Erythroblast (primary cell): ENCODE measurements around the gene CAMSAP3.

Source experiments
- GATA1 ChIP-seq: IDR thresholded peaks from 2 replicates; pipeline ENCODE4 v1.6.1; 2011; ENCODE audit warnings: low read depth, mild to moderate bottlenecking, control low read depth, low read length, moderate library complexity
- POLR2A ChIP-seq: IDR thresholded peaks from 2 replicates; pipeline ENCODE4 v1.6.1; 2011; ENCODE audit warnings: mild to moderate bottlenecking, low read length

GRCh38 chr19:7661744-7662538 is 66.3 kb downstream of the CAMSAP3 start:
- TF ChIP-seq POLR2A (no peak), GATA1 (no peak)
